ENCODE data around the gene FECH.

The FECH gene

DNA sequence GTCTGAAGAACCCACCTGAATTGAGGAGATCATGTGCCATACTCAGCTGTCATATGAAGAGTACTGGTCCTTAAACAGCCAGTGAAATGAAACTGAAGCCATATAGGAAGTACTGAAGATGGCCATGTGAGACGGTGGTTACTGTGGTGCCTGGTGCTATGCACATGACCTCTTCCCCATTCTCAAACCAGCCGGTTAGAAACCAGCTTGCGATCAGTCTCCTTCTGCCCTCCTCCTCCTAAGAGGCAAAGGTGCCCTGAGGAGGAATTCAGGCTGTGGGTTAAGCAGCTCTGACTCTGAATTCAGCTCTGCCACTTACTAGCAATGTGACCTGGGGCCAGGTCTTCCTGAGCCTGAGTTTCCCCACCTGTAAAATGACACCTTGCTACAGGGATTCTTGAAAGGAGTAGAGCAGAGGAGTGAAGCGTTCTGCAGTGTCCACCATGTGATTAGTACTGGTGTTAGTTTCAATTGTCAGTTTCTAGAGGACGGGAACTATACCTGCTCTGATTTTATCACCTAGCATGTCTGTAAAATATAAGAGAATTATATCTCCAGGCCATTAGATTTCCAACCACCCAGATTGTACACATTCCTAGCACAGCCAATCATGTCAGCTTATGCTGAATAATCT, 5.1 kb downstream of the FECH start:
- DNase-seq = peak; percentile 43

DNA sequence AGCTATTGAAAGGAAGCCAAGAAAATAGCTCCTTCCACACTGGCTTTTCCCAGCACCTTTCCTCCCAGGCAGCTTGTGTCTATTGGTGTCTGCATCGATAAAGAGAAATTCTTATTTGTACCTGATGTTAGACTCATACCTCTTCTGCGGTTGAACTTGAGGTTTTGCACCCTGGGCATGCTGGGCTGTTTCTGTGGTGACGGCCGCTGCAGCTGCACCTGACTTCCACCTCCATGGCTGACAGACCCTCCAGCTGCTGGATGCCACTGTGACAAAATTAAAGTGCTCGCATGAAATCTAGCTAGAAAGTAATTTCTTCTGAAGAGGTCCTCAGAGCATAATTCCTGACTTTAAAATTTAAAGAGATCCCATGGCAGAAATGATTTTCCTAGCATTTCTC, 6.6 kb downstream of the FECH start:
- DNase-seq = no peak

DNA sequence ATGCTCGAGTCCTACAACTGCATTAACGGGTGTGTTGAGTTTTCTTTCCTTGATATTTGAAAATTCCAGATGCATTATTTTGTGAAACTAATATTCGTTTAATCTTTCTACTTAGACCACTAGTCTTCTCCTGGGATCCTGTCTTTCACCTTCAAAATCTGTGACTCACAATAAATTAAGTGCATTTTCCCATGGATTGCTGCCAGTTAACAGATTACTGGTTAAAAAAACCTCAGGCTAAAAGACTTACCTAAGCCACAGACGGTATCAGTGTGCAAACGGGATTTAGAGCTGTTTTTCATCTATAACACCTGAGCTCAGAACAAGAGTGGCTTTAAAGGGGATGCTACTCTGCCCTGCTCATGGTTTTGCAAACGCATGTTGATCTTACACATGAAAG, 10.2 kb downstream of the FECH start:
- DNase-seq = no peak

DNA sequence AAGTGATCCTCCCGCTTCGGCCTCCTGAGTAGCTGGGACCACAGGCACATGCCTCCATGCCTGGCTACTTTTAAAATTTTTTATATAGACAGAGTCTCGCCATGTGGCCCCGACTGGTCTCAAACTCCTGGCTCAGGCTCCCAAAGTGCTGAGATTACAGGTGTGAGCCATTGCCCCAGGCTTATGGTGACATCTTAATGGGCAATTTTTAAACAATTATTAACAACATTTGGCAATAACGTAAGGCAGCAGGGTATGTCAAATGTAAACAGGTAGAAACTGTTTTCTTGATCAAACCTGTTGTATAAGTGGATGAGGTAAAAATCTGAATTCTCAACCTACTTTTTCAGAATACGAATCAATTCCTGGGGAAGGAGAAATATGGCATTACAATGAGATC, 11.0 kb downstream of the FECH start:
- DNase-seq = no peak

DNA sequence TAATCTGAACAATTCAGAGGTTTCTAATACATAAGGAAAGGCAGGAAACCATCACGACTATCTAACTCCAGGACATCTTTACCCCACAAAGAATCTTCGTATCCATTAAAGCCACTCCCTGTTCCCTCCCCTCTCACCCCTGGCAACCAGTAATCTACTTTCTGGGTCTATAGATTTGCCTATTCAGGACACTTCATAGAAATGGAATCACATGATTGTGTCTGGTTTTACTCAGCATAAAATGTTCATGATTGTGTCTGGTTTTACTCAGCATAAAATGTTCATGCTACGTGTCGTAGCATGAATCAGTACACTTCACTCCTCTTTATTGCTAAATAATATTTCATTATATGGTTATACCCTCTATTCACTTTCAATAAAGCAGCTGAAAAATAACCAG, 11.6 kb downstream of the FECH start:
- no peak for DNase-seq

DNA sequence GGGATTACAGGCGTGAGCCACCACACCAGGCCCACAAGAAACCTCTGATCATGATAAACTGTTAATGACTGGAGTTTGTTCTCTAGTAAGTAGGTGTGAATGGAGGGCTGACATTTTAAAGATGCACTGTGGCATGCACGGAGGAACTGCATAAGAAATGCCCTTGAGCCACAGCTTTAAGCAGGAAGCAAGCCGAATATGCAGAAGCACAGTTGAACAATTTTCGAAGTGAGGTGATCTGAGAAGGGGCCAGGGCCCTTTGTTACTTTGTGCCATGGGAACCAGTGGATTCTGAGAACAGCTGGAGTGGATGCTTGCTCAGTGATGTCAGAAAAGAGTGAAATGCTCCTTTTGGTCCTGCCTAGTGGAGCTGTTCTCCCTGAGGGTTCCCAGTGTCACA, 16.3 kb downstream of the FECH start:
- DNase-seq = no peak

DNA sequence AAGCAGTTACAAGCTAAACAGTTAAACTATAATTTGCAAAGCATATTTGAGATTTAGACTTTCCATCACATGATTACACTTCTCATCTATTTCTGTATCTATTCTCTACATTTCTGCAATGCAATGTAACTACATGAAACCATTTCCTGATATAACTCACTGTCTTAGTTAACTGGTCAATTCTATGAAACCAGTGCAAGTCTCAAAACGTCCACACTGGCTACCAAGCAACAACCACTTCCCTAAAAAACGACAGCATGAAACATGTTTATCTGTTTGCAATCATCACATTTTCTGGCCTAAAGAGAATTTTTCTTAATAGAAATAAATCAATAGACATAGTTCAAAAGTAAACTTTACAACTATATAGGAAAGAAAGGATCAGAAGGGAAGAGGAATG, 17.4 kb downstream of the FECH start:
- DNase-seq = no peak

DNA sequence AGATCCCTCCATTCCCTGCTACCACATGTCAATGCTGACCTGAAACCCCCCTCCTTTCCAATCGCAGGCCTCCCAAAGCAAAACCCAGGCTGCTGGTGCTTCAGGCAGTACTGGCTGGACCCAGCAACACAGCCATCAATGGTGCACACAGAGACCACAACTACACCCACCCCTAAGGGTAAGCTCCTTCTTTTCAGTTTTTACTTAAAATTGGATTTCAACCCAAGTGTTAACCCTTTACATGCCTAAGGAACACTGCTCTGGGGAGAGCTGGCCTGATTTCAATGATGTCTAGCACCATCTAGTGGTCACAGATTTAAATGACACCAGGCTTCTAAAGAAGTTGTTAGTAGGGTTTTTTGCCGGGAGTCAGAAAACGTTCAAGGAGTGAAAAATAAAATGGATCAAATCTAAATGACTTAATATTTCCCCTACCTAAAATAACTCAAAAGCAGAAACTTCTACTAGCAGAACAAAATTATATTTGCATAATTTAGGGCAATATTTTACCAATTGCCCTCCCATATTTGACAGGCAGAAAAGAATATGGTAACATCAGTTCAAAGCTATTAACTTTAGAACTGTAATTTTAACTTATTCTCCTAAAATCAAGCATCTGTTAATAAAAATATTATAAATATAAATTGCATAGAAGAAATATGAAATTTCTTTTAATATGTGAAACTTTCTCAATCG, 24.6 kb downstream of the FECH start:
- DNase-seq = peak; percentile 72

DNA sequence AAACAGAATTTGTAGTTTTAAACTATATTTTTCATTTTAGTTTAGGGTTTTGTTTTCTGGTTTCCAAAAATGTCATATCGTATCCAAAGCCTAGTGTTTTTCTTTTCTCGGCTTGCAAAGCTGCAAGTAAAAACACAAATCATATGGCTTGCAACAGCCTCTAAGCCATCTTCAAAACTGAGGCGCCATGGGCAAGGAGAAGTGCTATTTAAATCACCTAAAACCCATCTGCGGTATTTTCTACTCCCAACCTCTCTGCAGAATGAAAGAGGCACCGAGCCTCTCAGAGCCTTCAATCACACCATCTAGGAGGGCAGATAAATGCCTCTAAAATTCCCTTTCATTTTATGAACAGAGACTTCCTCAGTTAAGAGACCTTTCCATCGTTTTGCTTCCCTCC, 25.2 kb downstream of the FECH start:
- DNase-seq = no peak

DNA sequence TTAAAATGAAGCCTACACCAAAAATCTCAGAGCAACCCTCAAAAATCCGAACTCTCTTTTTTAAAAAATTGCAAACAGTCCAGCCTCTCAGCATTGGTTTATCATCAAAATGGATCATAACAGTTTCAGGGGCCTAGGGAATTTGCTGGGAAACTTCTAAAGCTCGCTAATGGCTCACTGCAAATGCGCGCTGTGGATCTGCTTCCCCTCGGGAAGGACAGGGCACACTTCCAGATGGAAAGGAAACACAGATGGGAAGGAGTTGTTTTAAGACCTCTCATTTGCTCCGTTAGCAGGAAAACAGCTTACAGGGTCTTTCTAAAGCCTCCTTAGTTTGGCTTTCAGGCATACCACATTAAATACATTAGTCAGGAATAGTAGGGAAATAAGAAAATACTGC, 27.2 kb downstream of the FECH start:
- no peak for DNase-seq

DNA sequence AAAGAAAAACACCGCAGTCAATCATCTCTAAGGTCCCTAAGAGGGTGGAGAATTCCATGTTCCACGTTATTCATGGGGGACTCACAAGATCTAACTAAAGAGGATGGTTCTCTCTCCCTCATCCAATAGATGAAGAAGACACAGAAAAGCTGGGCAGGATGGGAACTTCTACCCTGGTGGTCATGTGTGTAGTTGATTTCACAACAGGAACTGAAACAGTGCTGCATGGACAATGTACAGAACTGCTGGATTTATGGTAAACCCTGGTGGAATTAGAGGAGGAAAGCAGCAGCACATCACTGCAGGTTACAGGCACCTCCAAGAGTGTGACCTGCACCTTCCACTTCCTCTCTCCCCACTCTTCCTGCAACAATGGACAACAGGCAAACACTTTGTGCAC, 31.4 kb downstream of the FECH start:
- DNase-seq = no peak

DNA sequence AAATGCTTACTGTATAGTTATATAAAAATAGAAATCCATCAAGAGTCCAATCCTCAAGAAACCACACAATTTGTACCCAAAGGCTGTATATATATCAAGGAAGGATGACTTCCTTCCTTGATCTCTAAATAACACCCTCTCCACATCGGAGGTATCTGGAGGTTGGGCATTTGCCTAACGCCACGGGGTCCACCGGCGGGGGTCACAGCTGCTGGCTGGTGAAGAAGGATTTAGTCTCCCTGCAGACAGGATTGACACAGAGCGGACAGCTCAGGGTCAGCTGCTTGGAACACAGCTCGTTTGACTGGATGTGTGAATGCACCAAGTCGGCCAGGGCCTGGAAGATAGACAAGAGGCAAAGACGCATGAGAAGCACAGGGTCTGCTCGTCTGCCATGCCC, 36.0 kb downstream of the FECH start:
- no peak for DNase-seq

DNA sequence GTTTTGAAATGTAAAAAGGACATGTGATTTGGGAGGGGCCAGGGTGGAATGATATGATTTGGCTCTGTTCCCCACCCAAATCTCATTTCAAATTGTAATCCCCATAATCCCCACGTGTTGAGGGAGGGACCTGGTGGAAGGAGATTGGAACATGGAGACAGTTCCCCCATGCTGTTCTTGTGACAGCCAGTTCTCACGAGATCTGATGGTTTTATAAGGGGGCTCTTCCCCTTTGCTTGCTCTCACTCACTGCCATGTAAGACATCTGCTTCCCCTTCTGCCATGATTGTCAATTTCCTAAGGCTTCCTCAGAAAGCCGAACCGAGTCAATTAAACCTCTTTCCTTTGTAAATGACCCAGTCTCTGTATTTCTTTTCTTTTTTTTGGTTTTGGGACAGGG, 39.2 kb downstream of the FECH start:
- DNase-seq = peak; percentile 4

DNA sequence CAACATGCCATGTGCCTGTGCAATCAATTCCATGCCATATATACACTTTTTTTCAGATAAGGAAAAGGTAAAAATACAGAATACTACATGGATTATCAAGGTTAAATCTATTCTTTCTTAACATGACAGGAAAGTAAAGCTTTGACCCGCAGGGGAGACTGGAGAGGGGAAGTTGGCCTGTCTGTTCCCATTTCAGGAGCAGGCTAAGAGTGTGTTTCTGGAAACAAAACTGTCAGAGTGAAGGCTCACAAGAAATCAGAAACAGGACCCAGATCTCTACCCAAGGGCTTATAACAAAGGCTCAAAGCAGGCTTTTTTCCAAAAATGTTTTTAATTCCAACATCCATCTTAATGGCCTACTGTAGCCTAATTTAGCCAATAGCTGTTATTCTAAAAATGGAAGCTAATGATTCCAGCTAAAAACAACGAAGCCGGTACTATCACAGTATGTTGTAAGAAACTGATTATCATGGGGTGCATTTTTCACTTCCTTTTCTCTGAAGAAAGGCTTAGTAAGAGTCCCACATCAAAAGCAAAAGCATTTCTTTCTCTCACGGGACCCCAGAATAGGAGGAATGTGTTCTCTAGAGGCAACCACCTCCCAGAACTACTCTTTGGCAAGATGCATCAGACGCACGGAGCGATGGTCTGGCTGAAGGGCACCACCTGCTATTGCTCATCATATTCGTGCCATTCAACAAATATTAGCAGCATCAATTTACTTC, 41.4 kb downstream of the FECH start:
- no peak for DNase-seq

DNA sequence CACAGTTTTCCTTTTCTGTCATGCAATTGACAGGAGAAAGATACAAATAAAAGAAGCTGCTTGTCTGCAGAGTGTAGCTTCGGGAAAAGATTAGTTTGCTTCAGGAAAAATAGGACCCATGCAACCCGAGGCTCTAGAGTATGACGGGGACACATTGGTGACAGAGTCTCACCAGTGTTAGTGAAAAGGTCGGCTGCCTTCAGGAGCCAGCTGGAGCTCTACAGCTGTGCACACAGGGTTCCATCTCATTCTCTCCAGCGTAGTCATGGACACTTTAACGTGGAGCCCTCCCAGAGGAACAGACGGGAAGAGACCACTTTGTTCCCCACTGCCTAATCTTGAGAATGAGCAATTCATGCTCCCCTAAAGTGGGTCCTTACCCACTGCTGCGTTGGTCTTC, 42.9 kb downstream of the FECH start:
- no peak for DNase-seq

DNA sequence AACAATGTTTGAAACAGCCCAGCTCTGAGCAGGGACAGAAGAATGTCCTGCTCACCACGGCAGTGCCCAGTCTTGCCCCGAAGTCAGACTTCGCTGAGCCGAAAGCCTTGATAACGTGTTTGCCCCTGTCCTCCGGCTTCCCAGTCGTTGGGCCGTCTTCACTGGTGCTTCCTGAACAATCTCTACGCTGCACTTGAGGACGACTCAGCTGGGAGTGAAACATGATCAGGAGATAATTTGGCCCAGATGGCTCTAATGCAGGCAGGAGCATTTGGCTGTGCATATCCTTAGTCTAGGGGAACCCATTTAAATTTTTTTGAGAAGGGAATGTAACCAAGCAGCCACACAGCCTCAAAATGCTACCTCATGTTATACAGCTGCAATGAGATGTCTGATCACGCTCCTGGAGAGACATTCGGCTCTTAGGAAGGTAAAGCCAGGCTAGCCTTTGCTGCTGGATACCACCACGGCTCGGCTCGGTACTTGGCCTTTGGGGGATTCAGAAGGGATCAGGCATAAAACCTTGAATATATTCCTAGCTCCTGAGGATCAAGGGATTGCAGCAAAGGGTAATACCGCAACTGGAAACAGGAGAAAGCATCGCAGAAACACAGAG, 43.6 kb downstream of the FECH start:
- no peak for DNase-seq

DNA sequence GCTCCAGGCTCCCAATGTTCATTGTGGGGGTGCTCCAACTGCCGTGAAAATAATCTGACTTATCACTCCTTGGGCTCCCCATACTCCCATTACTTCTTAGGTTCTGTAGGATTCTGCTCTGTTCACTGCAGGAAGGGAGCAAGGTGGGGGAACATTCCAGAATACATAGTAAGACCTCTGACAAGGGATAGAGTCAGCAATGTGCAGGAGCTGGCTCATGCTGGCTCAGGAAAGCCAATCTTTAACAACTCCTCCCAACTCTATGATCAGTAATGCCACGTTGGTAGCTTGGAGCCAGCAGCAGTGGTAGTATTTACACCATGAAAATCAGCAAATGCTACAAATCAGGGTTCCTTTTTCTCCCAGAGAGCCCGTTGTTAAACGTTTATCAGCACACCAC, 44.4 kb downstream of the FECH start:
- no peak for DNase-seq

DNA sequence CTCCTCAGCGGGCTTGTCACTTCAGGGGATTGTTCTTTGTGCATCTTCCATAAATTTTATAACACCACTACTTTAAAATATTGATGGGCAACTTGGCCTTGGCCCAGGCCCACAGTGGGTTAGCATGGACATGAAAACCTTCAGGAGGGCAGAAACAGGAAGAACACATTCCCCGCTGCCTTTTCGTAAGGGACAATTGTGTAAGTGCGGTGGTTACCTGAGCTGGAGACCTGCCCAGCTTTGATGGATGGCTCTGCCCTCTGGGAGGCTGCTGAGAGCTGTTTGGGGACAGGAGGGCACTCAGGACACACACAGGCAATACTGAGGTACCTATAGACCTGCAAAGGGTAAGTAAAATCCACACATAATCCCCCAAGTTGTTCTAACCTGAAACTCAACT, 46.8 kb downstream of the FECH start:
- DNase-seq = no peak

DNA sequence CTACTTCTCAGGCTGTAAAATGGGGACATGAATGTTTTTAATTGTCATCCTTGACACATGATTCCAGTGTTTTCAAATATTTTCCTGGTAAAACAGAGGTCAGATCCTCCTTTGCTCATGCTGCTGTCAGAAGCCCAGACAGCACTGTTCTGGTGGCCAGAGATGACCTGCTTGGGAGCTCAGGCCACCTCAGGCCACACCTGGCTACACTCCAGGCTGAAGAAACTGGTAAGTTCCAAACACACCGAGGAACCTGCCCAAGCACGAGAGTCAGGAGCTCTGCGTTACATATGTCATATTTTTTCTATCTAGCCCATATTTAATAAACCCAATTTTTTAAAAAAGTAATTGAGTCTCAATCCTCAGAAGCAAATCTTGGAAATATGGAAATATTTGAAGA, 47.9 kb downstream of the FECH start:
- DNase-seq = no peak

DNA sequence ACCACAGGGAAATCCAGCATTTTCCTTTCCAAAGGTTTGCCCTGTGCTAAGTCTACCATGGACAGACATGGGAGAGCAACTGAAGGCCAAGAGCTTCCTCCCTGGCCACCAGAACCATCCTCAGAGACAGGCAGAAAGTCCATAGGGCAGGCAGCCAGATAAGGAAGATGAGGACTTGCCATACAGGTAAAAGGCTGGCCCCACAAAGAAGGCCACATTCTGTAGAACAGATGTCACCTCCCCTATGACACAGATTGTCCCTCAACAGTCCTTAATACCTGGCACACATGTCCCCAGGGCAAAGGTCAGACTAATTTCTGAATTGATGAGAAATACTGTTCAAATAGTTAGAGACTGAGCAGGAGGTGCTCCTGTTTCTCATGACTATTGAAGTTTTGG, 52.0 kb downstream of the FECH start:
- no peak for DNase-seq

DNA sequence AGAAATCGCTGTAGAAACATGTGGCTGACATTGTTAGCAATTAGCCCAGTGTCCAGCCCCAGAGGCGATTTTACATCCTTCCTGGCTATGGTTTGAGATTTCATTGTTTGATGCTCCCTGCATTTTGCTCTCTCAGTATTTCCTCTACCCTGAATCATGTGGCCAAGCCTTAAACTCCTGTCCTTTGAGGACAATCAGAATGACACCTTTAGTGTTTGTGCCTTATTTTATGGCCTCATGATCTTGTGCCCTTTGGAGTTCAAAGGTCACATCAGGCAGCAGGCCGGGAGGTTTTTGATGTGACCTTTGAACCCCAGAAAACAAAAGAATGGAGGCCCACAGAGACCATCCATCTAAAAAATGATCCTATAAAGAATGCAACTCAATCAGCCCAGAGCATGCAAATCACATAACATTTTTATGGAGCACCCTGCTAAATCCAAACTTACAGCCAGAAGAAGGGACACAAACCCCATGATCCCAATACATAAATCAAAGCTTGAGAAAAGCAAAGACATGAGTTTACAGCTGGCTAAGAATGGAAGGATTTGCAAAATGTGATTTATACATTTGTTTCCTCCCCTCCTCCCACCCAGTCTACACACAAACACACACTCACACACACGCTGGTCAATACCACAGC, 52.5 kb downstream of the FECH start:
- no peak for DNase-seq

DNA sequence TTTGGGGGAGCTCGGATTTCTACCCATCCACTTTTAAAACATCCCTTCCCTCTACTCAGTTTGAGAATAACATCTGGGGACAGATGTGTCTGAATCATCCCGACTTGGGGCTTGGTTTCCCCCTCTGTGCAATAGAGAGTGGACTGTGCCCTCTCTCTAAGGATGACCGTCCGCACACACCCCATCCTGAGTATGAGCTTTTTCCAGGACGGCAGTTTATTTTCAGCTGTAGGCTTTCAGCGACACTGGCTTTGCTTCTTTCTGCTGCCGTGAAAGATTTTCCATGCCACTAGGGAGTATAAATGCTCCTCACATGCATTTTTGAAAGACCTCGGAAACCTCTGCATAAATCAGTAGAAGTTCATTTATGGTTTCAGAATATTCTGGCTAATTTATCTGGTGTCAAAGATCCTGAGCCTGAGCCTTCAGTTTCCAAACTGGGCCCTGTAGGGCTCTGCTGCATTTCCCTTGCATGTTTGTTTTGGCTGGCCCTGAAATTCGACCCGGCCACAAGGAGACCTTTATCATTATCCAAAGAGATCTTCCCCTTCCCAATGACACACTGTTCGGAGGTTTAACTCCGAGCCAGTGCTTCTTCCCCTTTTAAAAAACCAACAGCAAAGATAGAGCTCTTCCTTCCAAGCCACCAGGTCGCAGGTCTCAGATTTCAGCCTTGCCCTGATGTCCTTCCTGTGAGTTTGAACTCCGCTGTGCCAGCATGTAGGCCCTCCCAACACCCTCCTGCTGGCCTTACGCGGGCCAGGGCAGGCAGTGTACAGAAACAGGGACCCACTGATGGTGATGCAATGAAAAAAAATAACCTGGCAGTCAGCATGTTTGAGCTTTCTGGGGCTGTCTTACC, 53.3 kb downstream of the FECH start:
- no peak for DNase-seq

DNA sequence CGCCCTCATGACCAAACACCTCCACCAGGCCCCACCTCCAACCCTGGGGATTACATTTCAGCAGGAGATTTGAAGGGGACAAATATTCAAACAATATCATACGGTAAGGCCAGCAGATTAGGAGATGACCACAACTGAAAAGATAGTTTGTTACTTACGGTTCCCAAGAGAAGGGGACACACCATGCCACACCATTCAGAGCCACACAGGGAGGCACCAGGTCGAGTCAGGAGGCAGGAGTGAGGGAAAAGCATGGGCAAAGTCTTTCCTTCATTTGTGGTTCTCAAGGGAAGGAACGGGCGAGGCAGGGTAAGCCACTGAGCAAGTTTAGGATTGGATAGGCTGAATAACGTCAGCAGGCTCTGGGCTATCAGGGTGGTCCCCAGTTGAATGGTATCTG, 57.4 kb downstream of the FECH start:
- DNase-seq = no peak
